CD14-positive monocyte (primary cell): ENCODE measurements around the gene TCHHL1. TPM values are rescaled to one million over a fixed set of nuclear protein-coding genes. Genes with fewer than 3 reads are reported as not detected.

ENCODE experiments used
- DNase-seq, 3 donors: peaks; one replicate each; pipeline ENCODE4 v3.0.0-alpha.2; 2011 to 2022
- H2AFZ ChIP-seq: 2 replicates; pipeline ENCODE4 v1.6.0; 2012; ENCODE audit warnings: mild to moderate bottlenecking, low read depth, low read length, inconsistent platforms; ENCODE audit not compliant: insufficient read depth, poor library complexity, severe bottlenecking
- H3K27ac ChIP-seq, 2 donors: 1 replicate in 1 of 2; 2 replicates in 1 of 2; pipeline ENCODE4 v1.5.1; 2012 to 2013; ENCODE audit warnings: low read length in 2 of 2, control low read depth in 1 of 2, inconsistent platforms in 1 of 2, low read depth in 1 of 2, mild to moderate bottlenecking in 1 of 2
- H3K27me3 ChIP-seq, 2 donors: one replicate each; pipeline versions ENCODE4 v1.6.0 to v1.6.1; 2011 to 2013; ENCODE audit warnings: low read length in 2 of 2; ENCODE audit not compliant: control insufficient read depth in 2 of 2, insufficient read depth in 2 of 2
- H3K36me3 ChIP-seq, 2 donors: replicated peaks in 1 of 2; 1 replicate in 1 of 2; 2 replicates in 1 of 2; pipeline versions ENCODE4 v1.5.1 to v1.6.1; 2012 to 2013; ENCODE audit warnings: low read length in 2 of 2, control low read depth in 1 of 2, inconsistent platforms in 1 of 2, mild to moderate bottlenecking in 1 of 2; ENCODE audit not compliant: insufficient read depth in 2 of 2, control insufficient read depth in 1 of 2
- H3K4me1 ChIP-seq, 2 donors: 1 replicate in 1 of 2; 2 replicates in 1 of 2; pipeline versions ENCODE4 v1.5.1 to v1.6.1; 2012 to 2013; ENCODE audit warnings: low read length in 2 of 2, control low read depth in 1 of 2, inconsistent platforms in 1 of 2, mild to moderate bottlenecking in 1 of 2, moderate library complexity in 1 of 2; ENCODE audit not compliant: insufficient read depth in 2 of 2, control insufficient read depth in 1 of 2
- H3K4me2 ChIP-seq: replicated peaks from 2 replicates; pipeline ENCODE3; 2012; ENCODE audit warnings: low read length, moderate library complexity, mild to moderate bottlenecking; ENCODE audit not compliant: poor library complexity, severe bottlenecking; ENCODE audit errors: extremely low read depth
- H3K4me3 ChIP-seq, 3 experiments: fragments of 200-600 bp in 1 of 3; sonication (generic) in 1 of 3; replicated peaks in 1 of 3; 1 replicate in 2 of 3; 2 replicates in 1 of 3; pipeline ENCODE4 v1.5.1; 2011 to 2013; ENCODE audit warnings: low read length in 3 of 3, mild to moderate bottlenecking in 3 of 3, control low read depth in 2 of 3, low read depth in 2 of 3, inconsistent platforms in 1 of 3, moderate library complexity in 1 of 3
- H3K79me2 ChIP-seq: 2 replicates; pipeline ENCODE4 v1.6.0; 2012; ENCODE audit warnings: mild to moderate bottlenecking, control low read depth, inconsistent platforms, low read length, moderate library complexity; ENCODE audit not compliant: insufficient read depth
- H3K9ac ChIP-seq: 2 replicates; pipeline ENCODE4 v1.6.0; 2017; ENCODE audit warnings: low read length, mild to moderate bottlenecking; ENCODE audit not compliant: insufficient read depth, poor library complexity, severe bottlenecking
- H3K9me3 ChIP-seq, 2 donors: replicated peaks in 1 of 2; 1 replicate in 1 of 2; 2 replicates in 1 of 2; pipeline versions ENCODE4 v1.5.1 to v1.6.1; 2012 to 2013; ENCODE audit warnings: low read length in 2 of 2, control low read depth in 1 of 2; ENCODE audit not compliant: control insufficient read depth in 1 of 2, insufficient read depth in 1 of 2
- H4K20me1 ChIP-seq: 2 replicates; pipeline ENCODE4 v1.6.0; 2012; ENCODE audit warnings: mild to moderate bottlenecking, low read length, control low read depth, moderate library complexity; ENCODE audit not compliant: insufficient read depth
- H3K27ac Mint-ChIP-seq, 7 donors: one replicate each; pipeline ENCODE4 v1.8.0; 2020; ENCODE audit warnings: mild to moderate bottlenecking in 7 of 7, mixed read lengths in 7 of 7, moderate library complexity in 6 of 7, inconsistent platforms in 2 of 7
- H3K27me3 Mint-ChIP-seq, 3 donors: one replicate each; pipeline ENCODE4 v1.8.0; 2021 to 2022; ENCODE audit warnings: low read depth in 3 of 3, mild to moderate bottlenecking in 3 of 3, mixed read lengths in 3 of 3, moderate library complexity in 3 of 3, inconsistent platforms in 1 of 3
- H3K36me3 Mint-ChIP-seq, 2 donors: one replicate each; pipeline ENCODE4 v1.8.0; 2020; ENCODE audit warnings: mixed read lengths in 2 of 2, inconsistent platforms in 1 of 2, mild to moderate bottlenecking in 1 of 2
- H3K4me1 Mint-ChIP-seq: one replicate; pipeline ENCODE4 v1.8.0; 2020; ENCODE audit warnings: mild to moderate bottlenecking, mixed read lengths
- H3K4me3 Mint-ChIP-seq, 2 donors: one replicate each; pipeline ENCODE4 v1.8.0; 2020; ENCODE audit warnings: mild to moderate bottlenecking in 2 of 2, mixed read lengths in 2 of 2, moderate library complexity in 1 of 2
- H3K9me3 Mint-ChIP-seq, 7 donors: one replicate each; pipeline ENCODE4 v1.8.0; 2020 to 2022; ENCODE audit warnings: mixed read lengths in 7 of 7, mild to moderate bottlenecking in 6 of 7, moderate library complexity in 6 of 7, inconsistent platforms in 2 of 7
- CTCF ChIP-seq: fragments of 200-600 bp; IDR thresholded peaks from one replicate; pipeline ENCODE4 v1.8.0; 2022; ENCODE audit warnings: antibody characterized with exemption, mild to moderate bottlenecking
- WGBS: methylation state at CpG from one replicate; pipeline ENCODE4 v1.1.5; 2013; ENCODE audit warnings: missing lambda C conversion rate; ENCODE audit not compliant: insufficient coverage; 5-methylcytosine and 5-hydroxymethylcytosine counted together
- intact Hi-C, 2 donors: fragments of 100-400 bp; cut with micrococcal nuclease; formaldehyde crosslinking; loops; one replicate each; pipeline versions ENCODE4 v1.15.0 to v1.15.1; 2023
- polyA plus RNA-seq, 3 donors: library from polyadenylated mRNA; depleted of rRNA in 1 of 3; unstranded in 2 of 3; stranded (reverse) in 1 of 3; fragments of 300-500 nt in 2 of 3; fragments of >200 nt in 1 of 3; fragmentation: Illumina TruSeq in 2 of 3; gene quantifications; 1 replicate in 2 of 3; 2 replicates in 1 of 3; pipeline ENCODE4 v1.2.3, GENCODE V29; 2012 to 2021

The TCHHL1 gene
- polyA plus RNA-seq, 3 donors = not detected

GRCh38 chr1:152043870-152044269, 45.0 kb downstream of the TCHHL1 start:
- intact Hi-C loops = no loop called here
- DNase-seq = no peak
- TF ChIP-seq CTCF = no peak
- Mint-ChIP-seq H3K9me3 (peaks cover 0 to 3% (median 0%) of the 10 kb centered on the region in 7 donors), H3K36me3 (peaks cover 0 to 2% of the 10 kb centered on the region in 2 donors), H3K4me1 (peaks cover 36% of the 10 kb centered on the region), H3K4me3 (no peak overlapping the region), H3K27ac (peak overlapping the region in 2 of 7 donors; percentile 32 to 54), H3K27me3 (no peaks in the 10 kb centered on the region)
- Histone ChIP-seq H3K27ac (no peak overlapping the region), H3K9me3 (no peaks in the 10 kb centered on the region), H3K4me3 (no peak overlapping the region), H3K9ac (no peak overlapping the region), H2AFZ (no peak overlapping the region), H4K20me1 (no peaks in the 10 kb centered on the region), H3K4me2 (no peak overlapping the region), H3K79me2 (peaks cover 9% of the 10 kb centered on the region), H3K4me1 (peaks cover 60 to 70% of the 10 kb centered on the region in 2 donors), H3K36me3 (no peaks in the 10 kb centered on the region), H3K27me3 (no peaks in the 10 kb centered on the region)
- WGBS = 100% methylated on average over 2 of the region's 5 CpGs

DNA sequence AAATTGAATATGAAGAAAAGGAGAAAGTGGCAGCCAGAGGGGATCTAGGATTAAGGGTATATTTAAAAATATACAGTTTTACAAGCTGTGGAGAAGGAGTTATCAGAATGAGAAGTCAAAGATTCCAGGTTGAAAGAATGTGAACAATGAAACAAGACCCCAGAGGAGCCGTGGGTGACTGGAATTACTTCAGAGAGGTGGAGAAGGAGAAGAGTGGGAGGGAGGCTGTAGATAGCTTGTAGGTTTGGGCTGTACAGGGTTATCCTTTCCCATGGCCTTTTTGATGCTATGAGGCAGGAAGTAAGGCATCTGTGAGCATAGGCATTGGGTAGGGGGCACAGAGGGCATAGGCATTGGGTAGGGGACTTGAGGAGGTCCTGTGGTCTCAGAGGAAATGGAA, 46.8 kb downstream of the TCHHL1 start:
- H3K4me3 Mint-ChIP-seq = no peak overlapping the region
- peaks cover 0 to 3% (median 0%) of the 10 kb centered on the region in 7 donors for H3K9me3 Mint-ChIP-seq
- no peaks in the 10 kb centered on the region for H3K27me3 Mint-ChIP-seq
- H3K36me3 Mint-ChIP-seq = peaks cover 0 to 2% of the 10 kb centered on the region in 2 donors
- 100% methylated on average over 1 of the region's 1 CpG for WGBS
- no peak overlapping the region for H3K27ac Mint-ChIP-seq
- no peak for TF ChIP-seq CTCF
- Histone ChIP-seq H3K36me3 (no peaks in the 10 kb centered on the region), H3K27me3 (no peaks in the 10 kb centered on the region), H3K9me3 (no peaks in the 10 kb centered on the region), H3K4me2 (no peak overlapping the region), H3K4me3 (no peak overlapping the region), H2AFZ (no peak overlapping the region), H3K9ac (no peak overlapping the region), H4K20me1 (no peaks in the 10 kb centered on the region), H3K27ac (no peak overlapping the region), H3K4me1 (peaks cover 63 to 73% of the 10 kb centered on the region in 2 donors), H3K79me2 (peaks cover 10% of the 10 kb centered on the region)
- peaks cover 19% of the 10 kb centered on the region for H3K4me1 Mint-ChIP-seq
- DNase-seq = no peak
- intact Hi-C loops = no loop called here
